T-helper 2 cell (primary cell): ENCODE data around the gene ZCCHC17.
"Not testable (repeated sequence)": the region's sequence is repeated elsewhere in the genome, so short reads cannot be mapped to it uniquely, and the experiment has no call there.

Source experiments
- DNase-seq, 5 experiments: peaks; one replicate each; pipeline versions ENCODE4 v3.0.0 to v3.0.0-alpha.2; 2012 to 2022
- total RNA-seq, 2 donors: gene quantifications; one replicate each; lab custom pipeline; 2026; lab: John Stamatoyannopoulos, UW

Gene ZCCHC17
- total RNA-seq, result 8.1 to 16.8 reads per million in 2 donors

GRCh38 chr1:31296486-31297276 is at the start of gene ZCCHC17, which contains the start of gene SNRNP40:
TSS of gene ZCCHC17 (plus strand) at chr1:31297032. CDS start at chr1:31310099, 13,067 bp downstream.
TSS of gene SNRNP40 (minus strand) at chr1:31296788. CDS start at chr1:31296751, 37 bp downstream.
- peak; percentile 82 to 99 (median 92) for DNase-seq

- no peak for DNase-seq
Observed at GRCh38 chr1:31248276-31248675, 48.6 kb upstream of the ZCCHC17 start.

GRCh38 chr1:31249854-31250253 is 47.0 kb upstream of the ZCCHC17 start:
- no peak for DNase-seq

GRCh38 chr1:31257213-31257612 is 39.6 kb upstream of the ZCCHC17 start:
- DNase-seq, result no peak

GRCh38 chr1:31258581-31258980 is 38.3 kb upstream of the ZCCHC17 start:
- no peak for DNase-seq

- no peak for DNase-seq
Observed at GRCh38 chr1:31259746-31260145, 37.1 kb upstream of the ZCCHC17 start.

- no peak for DNase-seq
Observed at GRCh38 chr1:31261916-31262315, 34.9 kb upstream of the ZCCHC17 start.

- DNase-seq, result not testable (repeated sequence)
Observed at GRCh38 chr1:31262393-31262792, 34.4 kb upstream of the ZCCHC17 start.

GRCh38 chr1:31263408-31263807 is 33.4 kb upstream of the ZCCHC17 start:
- DNase-seq, result no peak

- no peak for DNase-seq
Observed at GRCh38 chr1:31264790-31265386, 31.9 kb upstream of the ZCCHC17 start.

GRCh38 chr1:31266547-31266946 is 30.3 kb upstream of the ZCCHC17 start:
- DNase-seq, result no peak

- no peak for DNase-seq
Observed at GRCh38 chr1:31272369-31272768, 24.5 kb upstream of the ZCCHC17 start.

GRCh38 chr1:31273619-31274018 is 23.2 kb upstream of the ZCCHC17 start:
- DNase-seq, result no peak

GRCh38 chr1:31282426-31282825 is 14.4 kb upstream of the ZCCHC17 start:
- DNase-seq, result not testable (repeated sequence)

- not testable (repeated sequence) for DNase-seq
Observed at GRCh38 chr1:31287791-31288190, 9.0 kb upstream of the ZCCHC17 start.

GRCh38 chr1:31289021-31289420 is 7.8 kb upstream of the ZCCHC17 start:
- no peak for DNase-seq

- DNase-seq, result no peak
Observed at GRCh38 chr1:31295874-31296485, 852 bp upstream of the ZCCHC17 start.

- peak in 1 of 5 experiments; percentile 16 for DNase-seq
Observed at GRCh38 chr1:31297277-31298247, 730 bp downstream of the ZCCHC17 start.

GRCh38 chr1:31299365-31299764 is 2.5 kb downstream of the ZCCHC17 start:
- no peak for DNase-seq

GRCh38 chr1:31300193-31300592 is 3.4 kb downstream of the ZCCHC17 start:
- peak in 1 of 5 experiments; percentile 3 for DNase-seq

- no peak for DNase-seq
Observed at GRCh38 chr1:31302709-31303441, 6.0 kb downstream of the ZCCHC17 start.

GRCh38 chr1:31306278-31306677 is 9.4 kb downstream of the ZCCHC17 start:
- DNase-seq, result no peak
